Stimulated activated naive CD4-positive, alpha-beta T cell (primary cell): ENCODE data around the gene SLC28A2.
"Not testable (repeated sequence)": the region's sequence is repeated elsewhere in the genome, so short reads cannot be mapped to it uniquely, and the experiment has no call there.

Experiments
- DNase-seq, 6 experiments: peaks; one replicate each; lab custom pipeline; 2025; lab: John Stamatoyannopoulos, UW

Gene SLC28A2

GRCh38 chr15:45263854-45264253, 11.8 kb downstream of the SLC28A2 start:
- no peak for DNase-seq

- no peak for DNase-seq
These were observed 13.5 kb downstream of the SLC28A2 start for GRCh38 chr15:45265506-45265905.

DNA sequence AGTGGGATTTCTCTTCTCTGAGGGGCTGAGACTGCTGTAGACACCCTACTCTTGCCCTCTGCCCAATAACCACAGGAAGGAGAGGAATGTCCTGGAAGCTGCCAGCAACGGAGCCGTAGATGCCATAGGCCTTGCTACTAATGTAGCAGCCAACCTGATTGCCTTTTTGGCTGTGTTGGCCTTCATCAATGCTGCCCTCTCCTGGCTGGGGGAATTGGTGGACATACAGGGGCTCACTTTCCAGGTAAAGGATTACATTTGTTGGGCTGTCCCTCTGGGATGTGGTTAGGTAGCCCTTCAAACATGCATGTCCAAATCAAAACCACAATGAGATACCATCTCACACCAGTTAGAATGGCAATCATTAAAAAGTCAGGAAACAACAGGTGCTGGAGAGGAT, 16.1 kb downstream of the SLC28A2 start:
- peak in 2 of 6 experiments; percentile 0 to 18 for DNase-seq

DNA sequence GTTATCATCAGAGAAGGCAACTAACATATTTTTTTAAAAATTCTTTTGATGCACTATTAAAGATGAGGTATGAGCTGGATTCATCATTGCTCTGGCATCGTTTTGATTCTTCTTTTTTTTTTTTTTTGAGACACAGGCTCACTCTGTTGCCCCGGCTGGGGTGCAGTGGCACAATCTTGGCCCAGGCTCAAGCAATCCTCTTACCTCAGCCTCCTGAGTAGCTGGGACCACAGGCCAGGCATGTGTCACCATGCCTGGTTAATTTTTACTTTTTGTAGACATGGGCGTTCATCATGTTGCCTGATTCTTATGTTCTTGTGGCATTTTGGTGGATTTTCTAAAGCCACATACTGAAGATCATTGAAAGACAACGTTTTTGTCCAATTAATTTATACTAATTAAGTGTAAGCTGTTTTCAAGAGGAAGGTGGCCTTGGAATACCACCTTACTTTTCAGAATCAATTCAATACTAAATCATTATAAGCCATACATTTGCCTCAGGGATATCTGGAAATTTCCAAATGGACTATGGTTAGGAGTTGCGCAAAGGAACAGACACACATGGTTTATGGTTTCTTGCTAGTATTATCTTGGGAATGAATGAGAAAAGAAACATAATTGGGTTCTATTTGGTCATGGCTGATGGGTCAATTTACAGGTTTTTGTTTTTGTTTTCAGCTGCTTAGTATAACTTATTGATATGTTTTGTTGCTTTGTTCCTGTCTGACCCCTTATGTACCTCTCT, 22.8 kb downstream of the SLC28A2 start:
- no peak for DNase-seq

DNA sequence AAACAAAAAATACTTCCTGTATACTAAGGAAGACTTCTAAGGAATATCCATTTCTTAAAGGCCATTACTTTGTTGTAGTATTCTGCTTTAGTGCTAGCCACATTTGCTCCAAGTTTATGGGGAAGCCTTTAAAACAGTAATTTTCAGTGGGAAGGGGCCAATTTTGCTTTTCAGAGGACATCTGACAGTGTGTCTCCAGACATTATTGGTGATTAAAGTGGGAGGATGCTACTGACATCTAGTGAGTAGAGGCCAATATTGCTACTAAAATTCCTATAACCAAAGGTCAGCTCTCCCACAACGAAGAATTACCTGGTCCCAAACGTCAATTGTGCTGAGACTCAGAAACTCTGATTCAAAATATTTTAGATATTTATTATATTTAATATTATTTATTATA, 24.8 kb downstream of the SLC28A2 start:
- DNase-seq: peak in 2 of 6 experiments; percentile 8 to 29

- DNase-seq: peak; percentile 95 to 98 (median 96)
These were observed 27.1 kb downstream of the SLC28A2 start for GRCh38 chr15:45279024-45279698.

DNA sequence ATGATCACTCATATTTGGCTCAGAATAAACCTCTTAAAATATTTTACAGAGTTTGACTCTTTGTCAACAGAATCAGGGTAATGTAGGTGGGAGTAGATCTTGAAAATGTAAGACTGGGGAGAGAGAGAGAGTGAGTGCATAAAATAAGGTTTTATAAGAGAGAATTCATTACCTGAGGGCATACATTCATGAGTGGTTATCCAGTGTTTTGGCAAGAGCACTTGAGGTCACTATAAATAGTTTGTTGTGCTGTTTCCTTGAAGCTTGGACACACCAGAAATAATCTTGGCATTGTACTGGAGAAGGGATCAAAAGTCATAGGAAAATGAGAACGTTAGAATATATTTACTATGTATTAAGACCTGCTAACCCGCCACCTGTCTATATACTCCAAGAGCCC, 33.4 kb downstream of the SLC28A2 start:
- DNase-seq: no peak

- DNase-seq: no peak
These were observed 35.4 kb downstream of the SLC28A2 start for GRCh38 chr15:45287390-45287956.

- no peak for DNase-seq
These were observed 36.9 kb downstream of the SLC28A2 start for GRCh38 chr15:45288947-45289346.

DNA sequence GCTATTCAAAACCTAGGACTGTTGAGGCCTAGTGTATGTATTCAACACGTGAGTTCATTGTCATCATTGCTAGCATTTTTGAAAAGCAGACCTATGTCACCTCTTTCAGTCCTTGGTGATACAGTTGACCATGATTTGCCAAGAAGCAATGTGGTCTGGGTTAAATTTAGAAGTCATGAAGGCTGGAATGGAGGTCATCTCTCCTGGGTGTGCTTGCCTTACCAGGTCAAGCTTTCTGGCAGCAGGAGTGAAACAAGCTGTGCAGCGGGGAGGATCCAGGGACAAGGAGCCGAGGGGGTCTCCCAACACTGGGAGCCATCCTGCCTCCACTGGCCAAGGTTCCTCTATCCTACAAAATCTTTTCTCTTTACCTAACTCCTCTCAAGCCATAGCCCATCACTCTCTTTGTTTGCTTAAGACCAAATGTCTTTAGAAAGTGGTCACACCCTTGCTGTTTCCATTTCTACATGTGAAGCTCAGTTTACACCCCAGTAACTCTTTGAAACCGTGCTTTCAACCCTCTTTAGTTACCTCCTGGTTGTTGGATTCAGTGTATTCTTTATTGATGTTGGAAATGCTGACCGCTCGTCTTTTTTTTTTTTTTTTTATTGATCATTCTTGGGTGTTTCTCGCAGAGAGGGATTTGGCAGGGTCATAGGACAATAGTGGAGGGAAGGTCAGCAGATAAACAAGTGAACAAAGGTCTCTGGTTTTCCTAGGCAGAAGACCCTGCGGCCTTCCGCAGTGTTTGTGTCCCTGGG, 40.0 kb downstream of the SLC28A2 start:
- no peak for DNase-seq

- DNase-seq: not testable (repeated sequence)
These were observed 41.3 kb downstream of the SLC28A2 start for GRCh38 chr15:45293326-45293725.

- DNase-seq: not testable (repeated sequence)
These were observed 46.9 kb downstream of the SLC28A2 start for GRCh38 chr15:45298964-45299378.

DNA sequence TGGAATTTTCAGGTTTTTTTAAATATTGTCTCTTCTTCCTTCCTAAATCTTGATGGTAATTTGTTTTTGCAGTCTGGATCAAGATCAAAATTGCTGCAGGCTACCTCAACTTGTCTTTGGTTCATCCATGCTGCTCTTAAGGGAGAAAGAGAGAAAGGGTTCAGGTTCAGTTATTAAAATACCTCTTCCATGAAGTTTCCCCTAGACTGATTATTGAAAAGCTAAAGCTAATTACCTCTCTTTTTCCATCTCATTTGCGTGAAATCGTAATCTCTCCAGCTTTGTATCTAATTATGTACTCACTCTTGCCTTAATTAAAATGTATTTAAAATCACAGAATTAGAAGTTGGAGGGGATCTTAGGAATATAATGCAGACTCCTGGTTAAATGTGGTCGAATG, 52.7 kb downstream of the SLC28A2 start:
- no peak for DNase-seq

- DNase-seq: no peak
These were observed 54.1 kb downstream of the SLC28A2 start for GRCh38 chr15:45306105-45306504.

DNA sequence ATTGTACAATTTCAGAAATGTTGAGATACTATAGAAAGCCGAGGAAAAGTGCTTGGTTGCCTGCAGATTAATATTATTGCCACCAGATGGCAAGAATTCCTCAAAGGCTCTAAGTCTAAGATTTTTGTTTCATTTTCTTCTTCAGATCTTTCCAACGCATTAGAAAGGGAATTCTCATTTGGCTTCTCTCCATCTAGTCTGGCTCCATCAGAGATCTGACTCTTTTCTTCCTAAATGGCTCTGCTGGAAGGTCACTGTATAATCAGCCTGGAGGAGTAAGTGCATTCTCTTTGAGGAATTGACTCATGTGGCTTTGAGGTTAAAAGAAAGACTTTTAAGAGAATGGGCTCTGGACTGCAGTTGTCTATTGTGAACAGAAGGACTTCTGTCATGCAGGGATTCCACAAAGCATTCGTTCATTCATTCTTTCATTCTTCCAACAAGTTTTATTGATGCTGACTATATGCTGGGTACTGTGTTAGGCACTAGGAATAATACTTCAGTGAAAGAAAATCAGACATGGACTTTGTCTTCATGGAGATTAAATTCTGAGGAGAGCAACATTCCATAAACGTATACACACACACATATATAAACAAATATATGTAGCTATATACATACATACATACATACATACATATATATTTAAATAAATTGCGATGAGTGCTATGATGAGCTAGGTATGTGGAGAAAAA, 55.3 kb downstream of the SLC28A2 start:
- DNase-seq: peak in 1 of 6 experiments; percentile 26

DNA sequence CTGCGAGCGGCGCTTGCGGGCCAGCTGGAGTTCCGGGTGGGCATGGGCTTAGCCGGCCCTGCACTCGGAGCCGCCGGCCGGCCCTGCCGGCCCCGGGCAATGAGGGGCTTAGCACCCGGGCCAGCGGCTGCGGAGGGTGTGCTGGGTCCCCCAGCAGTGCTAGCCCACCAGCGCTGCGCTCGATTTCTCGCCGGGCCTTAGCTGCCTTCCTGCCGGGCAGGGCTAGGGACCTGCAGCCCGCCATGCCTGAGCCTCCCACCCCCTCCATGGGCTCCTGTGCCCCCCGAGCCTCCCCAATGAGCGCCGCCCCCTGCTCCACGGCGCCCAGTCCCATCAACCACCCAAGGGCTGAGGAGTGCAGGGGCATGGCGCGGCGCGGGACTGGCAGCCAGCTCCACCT, 62.1 kb downstream of the SLC28A2 start:
- not testable (repeated sequence) for DNase-seq

DNA sequence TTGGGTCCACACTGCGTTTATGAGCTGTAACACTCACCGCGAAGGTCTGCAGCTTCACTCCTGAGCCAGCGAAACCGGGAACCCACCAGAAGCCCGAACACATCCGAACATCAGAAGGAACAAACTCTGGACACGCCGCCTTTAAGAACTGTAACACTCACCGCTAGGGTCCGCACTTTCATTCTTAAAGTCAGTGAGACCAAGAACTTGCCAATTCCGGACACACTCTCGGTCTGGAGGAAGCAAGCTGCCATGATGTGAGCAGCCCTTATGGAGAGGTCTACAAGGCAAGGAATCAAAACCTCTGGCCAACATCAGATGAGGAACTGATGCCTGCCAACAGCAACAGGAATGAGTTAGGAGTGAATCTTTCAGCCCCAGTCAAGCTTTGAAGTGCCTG, 62.9 kb downstream of the SLC28A2 start:
- DNase-seq: no peak

DNA sequence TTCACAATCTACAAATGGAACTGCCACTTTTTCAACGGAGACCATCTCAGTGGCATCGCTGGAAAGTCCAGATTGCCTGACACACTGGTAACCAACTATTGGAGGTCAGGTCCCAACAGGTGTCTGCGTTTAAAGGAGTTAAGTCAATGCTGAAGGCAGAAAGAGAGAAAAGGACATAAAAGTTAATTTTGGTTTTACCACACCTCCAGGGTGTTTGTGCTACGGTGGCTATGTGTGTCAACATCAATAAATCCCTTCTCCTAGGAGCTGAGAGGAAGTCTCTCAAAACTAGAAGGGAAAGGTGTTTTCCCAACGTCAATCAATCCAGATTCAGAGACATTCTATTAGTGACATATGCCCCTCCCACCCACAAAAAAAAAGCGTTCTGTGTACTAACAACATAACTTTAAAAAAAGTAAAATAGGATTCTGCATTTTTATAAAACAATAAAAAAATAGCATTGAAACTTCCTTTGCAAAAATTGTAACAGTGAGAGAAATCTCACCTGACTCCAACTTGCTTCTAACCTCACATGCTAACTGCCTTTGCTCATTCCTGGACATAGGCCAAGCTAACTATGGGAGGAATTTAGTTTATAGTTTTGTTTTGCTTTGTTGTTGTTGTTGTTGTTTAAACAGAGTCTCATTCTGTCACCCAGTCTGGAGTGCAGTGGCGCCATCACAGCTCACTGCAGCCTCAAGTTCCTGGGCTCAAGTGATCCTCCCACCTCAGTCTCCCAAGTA, 67.6 kb downstream of the SLC28A2 start:
- DNase-seq: no peak

GRCh38 chr15:45320581-45321205, 68.7 kb downstream of the SLC28A2 start:
- DNase-seq: no peak

GRCh38 chr15:45326280-45326679, 74.2 kb downstream of the SLC28A2 start:
- no peak for DNase-seq

GRCh38 chr15:45326741-45327140, 74.7 kb downstream of the SLC28A2 start:
- DNase-seq: no peak
